PC-9 (cell line): ENCODE results near the gene THSD7B. TPM values are rescaled to one million over a fixed set of nuclear protein-coding genes. Genes with fewer than 3 reads are reported as not detected.

ENCODE experiments used
- BruUV-seq: library from RNA; stranded (reverse); fragments of 400-500 nt; replicated peaks from 2 replicates; lab custom pipeline; 2021; lab: Mats Ljungman, UMichigan
- CTCF ChIA-PET: fragments of 300-600 bp; sonication (Branson Sonifier 250); formaldehyde crosslinking; loops from one replicate; lab custom pipeline; 2022; ENCODE audit warnings: antibody characterized with exemption; lab: Charles Lee
- POLR2A ChIA-PET: fragments of 300-600 bp; sonication (Branson Sonifier 250); formaldehyde crosslinking; loops from one replicate; lab custom pipeline; 2022; ENCODE audit warnings: antibody characterized with exemption; ENCODE audit not compliant: unreplicated experiment; lab: Charles Lee
- DNase-seq, 2 experiments: peaks; one replicate each; pipeline versions ENCODE4 v3.0.0 to v3.0.0-alpha.2; 2015 to 2022; ENCODE audit warnings: mixed read lengths in 1 of 2
- H2AFZ ChIP-seq: fragments of 200-600 bp; sonication (generic); 2 replicates; pipeline ENCODE4 v1.8.1; 2017; ENCODE audit warnings: antibody characterized with exemption
- H3F3A ChIP-seq: fragments of 200-600 bp; sonication (generic); 2 replicates; pipeline ENCODE4 v1.8.1; 2017; ENCODE audit warnings: antibody characterized with exemption, mild to moderate bottlenecking, low read depth; ENCODE audit not compliant: insufficient read depth
- H3K27ac ChIP-seq: fragments of 200-600 bp; sonication (generic); 2 replicates; pipeline ENCODE4 v1.6.1; 2016; ENCODE audit warnings: mixed run types
- H3K27me3 ChIP-seq: fragments of 200-600 bp; sonication (generic); 2 replicates; pipeline ENCODE4 v1.6.1; 2016; ENCODE audit warnings: low read depth, mixed run types; ENCODE audit not compliant: insufficient read depth
- H3K36me3 ChIP-seq: fragments of 200-600 bp; sonication (generic); 2 replicates; pipeline ENCODE4 v1.6.1; 2016; ENCODE audit warnings: low read depth, mixed run types
- H3K4me1 ChIP-seq: fragments of 200-600 bp; sonication (generic); replicated peaks from 2 replicates; pipeline ENCODE4 v1.6.1; 2016; ENCODE audit warnings: mixed run types; ENCODE audit not compliant: insufficient read depth
- H3K4me2 ChIP-seq: fragments of 200-600 bp; sonication (generic); 2 replicates; pipeline ENCODE4 v1.6.1; 2017; ENCODE audit warnings: mixed run types
- H3K4me3 ChIP-seq: fragments of 200-600 bp; sonication (generic); 2 replicates; pipeline ENCODE4 v1.6.1; 2016; ENCODE audit warnings: mixed run types
- H3K79me2 ChIP-seq: fragments of 200-600 bp; sonication (generic); 2 replicates; pipeline ENCODE4 v1.6.1; 2017; ENCODE audit warnings: low read depth, mixed run types
- H3K9me2 ChIP-seq: fragments of 200-600 bp; sonication (generic); 2 replicates; pipeline ENCODE4 v1.8.1; 2017; ENCODE audit warnings: mild to moderate bottlenecking; ENCODE audit not compliant: insufficient read depth
- H3K9me3 ChIP-seq: fragments of 200-600 bp; sonication (generic); 2 replicates; pipeline ENCODE4 v1.8.1; 2016; ENCODE audit warnings: low read depth; ENCODE audit not compliant: insufficient read depth
- H4K20me1 ChIP-seq: fragments of 200-600 bp; sonication (generic); 2 replicates; pipeline ENCODE4 v1.8.1; 2017; ENCODE audit not compliant: insufficient read depth
- CTCF ChIP-seq: fragments of 200-600 bp; sonication (generic); conservative IDR thresholded peaks from 2 replicates; pipeline ENCODE4 v1.6.1; 2017; ENCODE audit warnings: mixed run types, antibody characterized with exemption, mild to moderate bottlenecking, moderate library complexity
- EZH2 ChIP-seq: fragments of 200-600 bp; sonication (generic); IDR thresholded peaks from 2 replicates; pipeline ENCODE4 v1.8.0; 2017; ENCODE audit warnings: antibody characterized with exemption, low read depth
- intact Hi-C: fragments of 100-400 bp; cut with micrococcal nuclease; formaldehyde crosslinking; loops from one replicate; pipeline ENCODE4 v1.10.0; 2022; ENCODE audit not compliant: unreplicated experiment
- total RNA-seq: library from RNA; stranded (reverse); gene quantifications from 2 replicates; pipeline ENCODE4 v1.2.3, GENCODE V29; 2021

THSD7B gene
- total RNA-seq, 1 experiment from 2014 or later = not detected

- no peak overlapping the region for H2AFZ ChIP-seq
- intact Hi-C loops = no loop called here
- no peak overlapping the region for H3K4me2 ChIP-seq
- CTCF ChIA-PET = no interaction called here
- POLR2A ChIA-PET = no interaction called here
- H3K27ac ChIP-seq = no peak overlapping the region
- no peaks in the 10 kb centered on the region for H3K4me1 ChIP-seq
- H3K36me3 ChIP-seq = no peaks in the 10 kb centered on the region
- TF ChIP-seq EZH2 (no peak), CTCF (no peak)
- no peaks in the 10 kb centered on the region for H3K9me3 ChIP-seq
- no peaks in the 10 kb centered on the region for H3F3A ChIP-seq
- no peaks in the 10 kb centered on the region for H3K79me2 ChIP-seq
- H3K4me3 ChIP-seq = no peak overlapping the region
- no peaks in the 10 kb centered on the region for H3K27me3 ChIP-seq
- DNase-seq = no peak
- H3K9me2 ChIP-seq = no peaks in the 10 kb centered on the region
- H4K20me1 ChIP-seq = no peaks in the 10 kb centered on the region
- BruUV-seq = no TSS peak
Measured at GRCh38 chr2:137221797-137222492, 456.6 kb downstream of the THSD7B start.

DNA sequence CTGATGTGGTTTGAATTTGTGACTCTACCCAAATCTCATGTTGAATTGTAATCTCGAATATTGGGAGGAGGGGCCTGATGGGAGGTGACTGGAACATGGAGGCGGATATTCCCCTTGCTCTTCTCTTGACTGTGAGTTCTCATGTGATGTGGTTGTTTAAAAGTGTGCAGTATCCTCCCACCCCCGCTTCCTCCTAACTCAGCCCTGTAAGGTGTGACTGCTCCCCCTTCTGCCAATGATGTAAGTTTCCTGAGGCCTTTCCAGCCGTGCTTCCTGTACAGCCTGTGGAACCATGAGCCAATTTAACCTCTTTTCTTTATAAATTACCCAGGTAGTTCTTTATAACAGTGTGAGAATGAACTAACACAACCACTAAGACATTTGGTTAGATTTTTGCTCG lies 458.4 kb downstream of the THSD7B start:
- no peak overlapping the region for H3K27ac ChIP-seq
- no peaks in the 10 kb centered on the region for H3K4me1 ChIP-seq
- no peak overlapping the region for H3K4me3 ChIP-seq
- intact Hi-C loops = no loop called here
- H3K4me2 ChIP-seq = no peak overlapping the region
- TF ChIP-seq CTCF (no peak), EZH2 (no peak)
- H3K27me3 ChIP-seq = no peaks in the 10 kb centered on the region
- DNase-seq = no peak
- H3K36me3 ChIP-seq = no peaks in the 10 kb centered on the region
- BruUV-seq = no TSS peak
- H3K9me2 ChIP-seq = no peaks in the 10 kb centered on the region
- no peaks in the 10 kb centered on the region for H3F3A ChIP-seq
- H2AFZ ChIP-seq = no peak overlapping the region
- H4K20me1 ChIP-seq = no peaks in the 10 kb centered on the region
- ChIA-PET POLR2A (no interaction called here), CTCF (interaction anchor here (0.6 kb wide), 1 partner anchor 1310 kb away, joined by 4 read pairs; no protein-coding TSS in a partner anchor)
- H3K79me2 ChIP-seq = no peaks in the 10 kb centered on the region
- H3K9me3 ChIP-seq = no peaks in the 10 kb centered on the region

GRCh38 chr2:137228566-137228965 lies 463.2 kb downstream of the THSD7B start:
- Histone ChIP-seq H3K27me3 (no peaks in the 10 kb centered on the region), H3K9me2 (no peaks in the 10 kb centered on the region), H3F3A (no peaks in the 10 kb centered on the region), H3K9me3 (no peaks in the 10 kb centered on the region), H2AFZ (no peak overlapping the region), H3K27ac (no peak overlapping the region), H3K4me2 (no peak overlapping the region), H3K4me1 (no peaks in the 10 kb centered on the region), H4K20me1 (no peaks in the 10 kb centered on the region), H3K79me2 (no peaks in the 10 kb centered on the region), H3K36me3 (no peaks in the 10 kb centered on the region), H3K4me3 (no peak overlapping the region)
- POLR2A ChIA-PET = no interaction called here
- DNase-seq = no peak
- CTCF ChIA-PET = no interaction called here
- intact Hi-C loops = no loop called here
- no peak for TF ChIP-seq EZH2
- TF ChIP-seq CTCF = no peak
- BruUV-seq = no TSS peak
